ENCODE results near the gene CAMTA2.

- TF ChIP-seq CTCF (conservative IDR thresholded peaks at IDR 0.05; ENCODE audit: low read depth in 2 of 2) (no peak), ZNF114 (CRISPR knock-in tag; IDR thresholded peaks at IDR 0.05) (no peak), REST (IDR thresholded peaks at IDR 0.05; ENCODE audit: unreplicated experiment) (no peak), POLR2AphosphoS5 (IDR thresholded peaks at IDR 0.05; ENCODE audit: low read depth) (no peak), NANOG (IDR thresholded peaks at IDR 0.05; ENCODE audit: borderline replicate concordance) (no peak), EZH2 (IDR thresholded peaks at IDR 0.05; ENCODE audit: low read depth, unreplicated experiment) (no peak), ETS1 (IDR thresholded peaks at IDR 0.05) (no peak), CREB1 (CRISPR knock-in tag; IDR thresholded peaks at IDR 0.05; ENCODE audit: low read depth) (no peak)
These were observed 15.6 kb downstream of the CAMTA2 start for GRCh38 chr17:4971826-4972225.

Measured in GM23338 (cell line).